Jurkat, Clone E6-1 (cell line): Measurements from ENCODE around the gene UBQLN3.

Source experiments
- DNase-seq: peaks from one replicate; pipeline ENCODE4 v3.0.0-alpha.2; 2011; ENCODE audit warnings: low read depth, low spot score
- H3K4me3 ChIP-seq: 2 replicates; pipeline ENCODE4 v1.5.1; 2011; ENCODE audit warnings: mild to moderate bottlenecking, low read length, control low read depth, moderate library complexity

UBQLN3 gene

GRCh38 chr11:5507933-5508305 lies 1.8 kb downstream of the UBQLN3 start:
- DNase-seq: no peak
- no peak overlapping the region for H3K4me3 ChIP-seq

GRCh38 chr11:5507177-5507932 lies 2.4 kb downstream of the UBQLN3 start:
- no peak for DNase-seq
- no peak overlapping the region for H3K4me3 ChIP-seq

GRCh38 chr11:5505363-5506048 lies 4.3 kb downstream of the UBQLN3 start:
- no peak for DNase-seq
- no peak overlapping the region for H3K4me3 ChIP-seq

- no peak overlapping the region for H3K4me3 ChIP-seq
- no peak for DNase-seq
Measured at GRCh38 chr11:5504403-5504921, 5.3 kb downstream of the UBQLN3 start.

GRCh38 chr11:5500393-5500801 lies 9.4 kb downstream of the UBQLN3 start:
- DNase-seq: no peak
- no peak overlapping the region for H3K4me3 ChIP-seq

- H3K4me3 ChIP-seq: no peak overlapping the region
- no peak for DNase-seq
Measured at GRCh38 chr11:5499671-5500070, 10.1 kb downstream of the UBQLN3 start.

GRCh38 chr11:5489576-5490357 lies 20.0 kb downstream of the UBQLN3 start:
- no peak for DNase-seq
- H3K4me3 ChIP-seq: no peak overlapping the region

- DNase-seq: no peak
- H3K4me3 ChIP-seq: no peak overlapping the region
Measured at GRCh38 chr11:5488798-5489399, 20.9 kb downstream of the UBQLN3 start.

- DNase-seq: no peak
- H3K4me3 ChIP-seq: no peak within 1 kb of the TSS
Measured at GRCh38 chr11:5488385-5488784, 21.4 kb downstream of the UBQLN3 start, which contains the start of gene OR52D1. OR52D1 (plus strand) TSS chr11:5488685; CDS start chr11:5488707, 22 bp downstream.

- no peak overlapping the region for H3K4me3 ChIP-seq
- no peak for DNase-seq
Measured at GRCh38 chr11:5486421-5486820, 23.3 kb downstream of the UBQLN3 start.

- no peak overlapping the region for H3K4me3 ChIP-seq
- no peak for DNase-seq
Measured at GRCh38 chr11:5486003-5486402, 23.8 kb downstream of the UBQLN3 start.

GRCh38 chr11:5476186-5476819 lies 33.5 kb downstream of the UBQLN3 start:
- no peak overlapping the region for H3K4me3 ChIP-seq
- DNase-seq: peak; percentile 39

GRCh38 chr11:5473921-5474320 lies 35.8 kb downstream of the UBQLN3 start:
- no peak overlapping the region for H3K4me3 ChIP-seq
- no peak for DNase-seq

- H3K4me3 ChIP-seq: no peak overlapping the region
- DNase-seq: no peak
Measured at GRCh38 chr11:5467527-5467926, 42.2 kb downstream of the UBQLN3 start.

GRCh38 chr11:5460983-5461621 lies 48.7 kb downstream of the UBQLN3 start:
- no peak for DNase-seq
- H3K4me3 ChIP-seq: no peak overlapping the region
